GM18526 (cell line): ENCODE results near the gene EIF2B2.

Experiments
- POLR2A ChIP-seq: IDR thresholded peaks from 3 replicates; pipeline ENCODE4 v1.6.1; 2011; ENCODE audit not compliant: insufficient read length; ENCODE audit errors: extremely low read depth

Gene EIF2B2

GRCh38 chr14:74965486-74966153 is 37.1 kb upstream of the EIF2B2 start:
- no peak for TF ChIP-seq POLR2A

GRCh38 chr14:74968811-74969210 is 33.9 kb upstream of the EIF2B2 start:
- TF ChIP-seq POLR2A, result no peak

- no peak for TF ChIP-seq POLR2A
These were observed 29.6 kb upstream of the EIF2B2 start for GRCh38 chr14:74973003-74973653.

- TF ChIP-seq POLR2A, result no peak
These were observed 28.8 kb upstream of the EIF2B2 start for GRCh38 chr14:74973905-74974363.

GRCh38 chr14:74974364-74975058 is 28.2 kb upstream of the EIF2B2 start:
- no peak for TF ChIP-seq POLR2A

- no peak for TF ChIP-seq POLR2A
These were observed 27.5 kb upstream of the EIF2B2 start for GRCh38 chr14:74975059-74975810.

- no peak for TF ChIP-seq POLR2A
These were observed 26.2 kb upstream of the EIF2B2 start for GRCh38 chr14:74976264-74977113.

GRCh38 chr14:74977164-74977900 is 25.4 kb upstream of the EIF2B2 start:
- no peak for TF ChIP-seq POLR2A

GRCh38 chr14:74977901-74978385 is 24.8 kb upstream of the EIF2B2 start:
- no peak for TF ChIP-seq POLR2A

- TF ChIP-seq POLR2A, result no peak
These were observed 24.2 kb upstream of the EIF2B2 start for GRCh38 chr14:74978416-74978947.

GRCh38 chr14:74979029-74979428 is 23.7 kb upstream of the EIF2B2 start:
- TF ChIP-seq POLR2A, result no peak

- no peak for TF ChIP-seq POLR2A
These were observed 23.0 kb upstream of the EIF2B2 start for GRCh38 chr14:74979442-74980397.
